GM12878 (cell line): ENCODE results near the gene SNX8. TPM values are rescaled to one million over a fixed set of nuclear protein-coding genes. Genes with fewer than 3 reads are reported as not detected.

Experiments used
- ATAC-seq: fragments of 200-7000 bp; cut with Tn5 transposase; 3 replicates; pipeline ENCODE4 v1.9.1; 2020; ENCODE audit warnings: mild to moderate bottlenecking, moderate library complexity
- BruUV-seq: library from RNA; stranded (reverse); fragments of 400-500 nt; replicated peaks from 2 replicates; lab custom pipeline; 2021; lab: Mats Ljungman, UMichigan
- CTCF ChIA-PET: fragments of 300-600 bp; sonication (Branson Sonifier 250); formaldehyde crosslinking; extraction: SDS; loops from one replicate; lab custom pipeline; 2021; ENCODE audit warnings: inconsistent platforms; lab: Yijun Ruan, JAX
- POLR2A ChIA-PET: fragments of 350-600 bp; formaldehyde crosslinking; extraction: SDS; loops from one replicate; lab custom pipeline; 2021; ENCODE audit warnings: inconsistent platforms; lab: Charles Lee
- RAD21 ChIA-PET: fragments of 300-600 bp; sonication (Branson Sonifier 250); formaldehyde crosslinking; loops from one replicate; lab custom pipeline; 2023; ENCODE audit warnings: antibody characterized with exemption; ENCODE audit not compliant: unreplicated experiment; lab: Charles Lee
- SMC1A ChIA-PET: fragments of 300-600 bp; sonication (Branson Sonifier 250); formaldehyde crosslinking; loops from one replicate; lab custom pipeline; 2023; ENCODE audit not compliant: unreplicated experiment, uncharacterized antibody; lab: Charles Lee
- DNase-seq: peaks from one replicate; pipeline ENCODE4 v3.0.0-alpha.2; 2011; ENCODE audit warnings: low read depth, low spot score
- FAIRE-seq: peaks from 3 replicates; lab custom pipeline; 2011; peaks lifted over from hg19 to GRCh38; lab: Jason Lieb, UNC
- H2AFZ ChIP-seq: 2 replicates; pipeline ENCODE4 v1.6.0; 2011; ENCODE audit warnings: low read depth, low read length, control low read depth; ENCODE audit not compliant: control insufficient read depth
- H3K27ac ChIP-seq: 2 replicates; pipeline ENCODE4 v1.5.1; 2011; ENCODE audit warnings: control low read depth; ENCODE audit not compliant: control insufficient read depth, insufficient read depth
- H3K27me3 ChIP-seq, 2 experiments: replicated peaks in 1 of 2; 2 replicates each; pipeline versions ENCODE4 v1.6.0 to v1.6.1; 2011; ENCODE audit warnings: low read length in 1 of 2; ENCODE audit not compliant: control insufficient read depth in 2 of 2, insufficient read depth in 2 of 2
- H3K36me3 ChIP-seq, 2 experiments: 2 replicates each; pipeline ENCODE4 v1.5.1; 2011; ENCODE audit warnings: low read length in 1 of 2; ENCODE audit not compliant: control insufficient read depth in 2 of 2, insufficient read depth in 2 of 2
- H3K4me1 ChIP-seq: 2 replicates; pipeline ENCODE4 v1.6.1; 2011; ENCODE audit warnings: mild to moderate bottlenecking, low read length, moderate library complexity, mixed read lengths; ENCODE audit not compliant: control insufficient read depth, insufficient read depth
- H3K4me2 ChIP-seq: 2 replicates; pipeline ENCODE4 v1.6.0; 2011; ENCODE audit warnings: control low read depth; ENCODE audit not compliant: control insufficient read depth, insufficient read depth
- H3K4me3 ChIP-seq: fragments of 200-600 bp; sonication (generic); 2 replicates; pipeline ENCODE4 v1.5.1; 2016
- H3K79me2 ChIP-seq: 2 replicates; pipeline ENCODE4 v1.6.0; 2011; ENCODE audit warnings: low read length; ENCODE audit not compliant: control insufficient read depth, insufficient read depth
- H3K9ac ChIP-seq: 2 replicates; pipeline ENCODE4 v1.8.0; 2011; ENCODE audit warnings: low read length, control low read depth, mixed read lengths; ENCODE audit not compliant: control insufficient read depth, insufficient read depth
- H3K9me3 ChIP-seq: replicated peaks from 3 replicates; pipeline ENCODE4 v1.5.1; 2011; ENCODE audit warnings: mild to moderate bottlenecking, low read length; ENCODE audit not compliant: control insufficient read depth, insufficient read depth
- H4K20me1 ChIP-seq: 2 replicates; pipeline ENCODE4 v1.6.0; 2011; ENCODE audit not compliant: control insufficient read depth, insufficient read depth
- HDGF ChIP-seq: fragments of 450-650 bp; IDR thresholded peaks from 2 replicates; pipeline ENCODE4 v1.6.1; 2016; ENCODE audit warnings: antibody characterized with exemption
- KLF5 ChIP-seq: fragments of 450-650 bp; IDR thresholded peaks from 2 replicates; pipeline ENCODE4 v1.6.1; 2014; ENCODE audit warnings: mild to moderate bottlenecking; ENCODE audit not compliant: partially characterized antibody
- MTA2 ChIP-seq: fragments of 450-650 bp; IDR thresholded peaks from 2 replicates; pipeline ENCODE4 v1.6.1; 2016; ENCODE audit warnings: low read depth, mild to moderate bottlenecking, moderate library complexity
- NR2C2 ChIP-seq: IDR thresholded peaks from 2 replicates; pipeline ENCODE4 v1.6.1; 2011; ENCODE audit warnings: borderline replicate concordance, low read depth; ENCODE audit not compliant: control insufficient read depth, insufficient read length
- PAX5 ChIP-seq: IDR thresholded peaks from 2 replicates; pipeline ENCODE4 v1.6.1; 2011; ENCODE audit warnings: low read depth, low read length, borderline replicate concordance
- POLR2AphosphoS5 ChIP-seq: IDR thresholded peaks from 2 replicates; pipeline ENCODE4 v1.6.1; 2011; ENCODE audit warnings: mild to moderate bottlenecking, low read length, inconsistent platforms
- SREBF2 ChIP-seq: IDR thresholded peaks from 2 replicates; pipeline ENCODE4 v1.6.1; 2012; ENCODE audit warnings: mild to moderate bottlenecking, low read length
- ZNF384 ChIP-seq: IDR thresholded peaks from 2 replicates; pipeline ENCODE4 v1.6.1; 2012; ENCODE audit warnings: low read depth, mild to moderate bottlenecking, low read length, improper control_type of control experiment, borderline replicate concordance
- whole genome bisulfite sequencing: methylation state at CpG from one replicate; pipeline ENCODE4 v1.1.6; 2016; ENCODE audit warnings: low lambda C conversion rate; ENCODE audit not compliant: insufficient replicate concordance, insufficient coverage; ENCODE audit errors: missing lambda C conversion rate; 5-methylcytosine and 5-hydroxymethylcytosine counted together
- in situ Hi-C: fragments of 300-500 bp; cut with MboI; formaldehyde crosslinking; loops from 9 replicates; pipeline ENCODE4 v1.14.3; 2018; ENCODE audit warnings: mixed read lengths
- intact Hi-C: fragments of 100-400 bp; cut with micrococcal nuclease; formaldehyde crosslinking; loops from one replicate; pipeline ENCODE4 v1.14.2; 2022; ENCODE audit not compliant: unreplicated experiment
- polyA plus RNA-seq, 11 experiments: library from polyadenylated mRNA; depleted of rRNA in 4 of 11; unstranded in 6 of 11; stranded (reverse) in 5 of 11; fragments of >200 nt; fragmentation: Nextera tagmentation in 4 of 11; fragmentation: Illumina TruSeq in 1 of 11; extraction: Ambion mirVana in 4 of 11; extraction: Trizol in 1 of 11; gene quantifications; 1 replicate in 1 of 11; 2 replicates in 10 of 11; pipeline versions ENCODE4 v1.2.1 to v1.2.3, GENCODE V29; 2011 to 2016; ENCODE audit warnings: inconsistent platforms in 2 of 11, missing spikeins in 2 of 11, low read depth in 1 of 11
- total RNA-seq, 4 experiments: library from RNA; depleted of rRNA in 3 of 4; stranded (reverse); fragments of >200 nt in 3 of 4; fragmentation: Illumina TruSeq in 1 of 4; extraction: Trizol in 1 of 4; gene quantifications; 2 replicates each; pipeline versions ENCODE4 v1.2.1 to v1.2.3, GENCODE V29; 2013 to 2021
- TF ChIP-seq, protein P1 (sequence below): fragments of 150-350 bp; IDR thresholded peaks from 2 replicates; pipeline ENCODE4 v1.6.1; 2016; ENCODE audit warnings: low read depth, low read length
- TF ChIP-seq, protein P2 (sequence below): IDR thresholded peaks from 2 replicates; pipeline ENCODE4 v1.6.1; 2012; ENCODE audit warnings: low read depth, low read length, improper control_type of control experiment
- TF ChIP-seq, protein P3 (sequence below): IDR thresholded peaks from 2 replicates; pipeline ENCODE4 v1.6.1; 2011; ENCODE audit warnings: low read depth, mild to moderate bottlenecking, low read length, moderate library complexity, borderline replicate concordance; ENCODE audit errors: extremely low read depth

SNX8 gene
- total and polyA plus RNA-seq, 10 of the 15 experiments (the other 5 are each of a cell fraction or from before 2014, with no cell fraction given), result 6.4 to 210 (median 97.6) TPM

DNA sequence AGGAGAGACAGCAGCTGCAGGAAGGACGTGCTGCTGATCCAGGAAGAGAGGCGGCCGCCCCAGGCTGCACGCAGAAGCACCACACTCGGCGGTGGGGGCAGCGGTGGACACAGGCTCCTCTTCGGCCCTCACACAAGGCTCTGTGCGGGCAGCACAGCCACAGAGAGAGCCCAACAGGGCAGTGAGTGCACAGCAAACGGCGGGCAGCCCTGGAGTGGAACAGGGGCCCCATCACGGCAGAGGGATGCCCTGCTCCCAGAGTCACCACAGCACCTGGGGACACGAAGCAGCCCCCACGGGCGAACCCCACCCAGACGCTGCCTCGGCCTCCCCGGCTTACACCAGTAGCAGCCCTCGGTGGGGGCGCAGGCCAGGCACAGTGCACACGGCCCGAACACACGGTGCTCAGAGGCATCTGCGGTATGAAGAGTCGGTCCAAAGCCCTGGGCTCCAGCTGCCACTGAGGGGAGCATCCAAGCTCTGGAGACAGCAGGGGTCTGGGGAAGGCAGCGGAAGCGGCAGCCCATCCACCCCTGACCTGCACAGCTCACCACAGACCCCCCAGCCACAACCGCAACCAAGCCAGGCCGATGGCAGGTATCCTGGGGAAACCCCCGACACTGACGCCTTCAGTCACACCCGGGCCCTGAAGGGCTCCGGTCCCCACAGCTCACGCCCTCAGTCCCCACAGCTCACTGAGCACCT is 55.4 kb downstream of the SNX8 start (continued):
- peak; percentile 63 for TF ChIP-seq MTA2
- TF ChIP-seq, protein P1, sequence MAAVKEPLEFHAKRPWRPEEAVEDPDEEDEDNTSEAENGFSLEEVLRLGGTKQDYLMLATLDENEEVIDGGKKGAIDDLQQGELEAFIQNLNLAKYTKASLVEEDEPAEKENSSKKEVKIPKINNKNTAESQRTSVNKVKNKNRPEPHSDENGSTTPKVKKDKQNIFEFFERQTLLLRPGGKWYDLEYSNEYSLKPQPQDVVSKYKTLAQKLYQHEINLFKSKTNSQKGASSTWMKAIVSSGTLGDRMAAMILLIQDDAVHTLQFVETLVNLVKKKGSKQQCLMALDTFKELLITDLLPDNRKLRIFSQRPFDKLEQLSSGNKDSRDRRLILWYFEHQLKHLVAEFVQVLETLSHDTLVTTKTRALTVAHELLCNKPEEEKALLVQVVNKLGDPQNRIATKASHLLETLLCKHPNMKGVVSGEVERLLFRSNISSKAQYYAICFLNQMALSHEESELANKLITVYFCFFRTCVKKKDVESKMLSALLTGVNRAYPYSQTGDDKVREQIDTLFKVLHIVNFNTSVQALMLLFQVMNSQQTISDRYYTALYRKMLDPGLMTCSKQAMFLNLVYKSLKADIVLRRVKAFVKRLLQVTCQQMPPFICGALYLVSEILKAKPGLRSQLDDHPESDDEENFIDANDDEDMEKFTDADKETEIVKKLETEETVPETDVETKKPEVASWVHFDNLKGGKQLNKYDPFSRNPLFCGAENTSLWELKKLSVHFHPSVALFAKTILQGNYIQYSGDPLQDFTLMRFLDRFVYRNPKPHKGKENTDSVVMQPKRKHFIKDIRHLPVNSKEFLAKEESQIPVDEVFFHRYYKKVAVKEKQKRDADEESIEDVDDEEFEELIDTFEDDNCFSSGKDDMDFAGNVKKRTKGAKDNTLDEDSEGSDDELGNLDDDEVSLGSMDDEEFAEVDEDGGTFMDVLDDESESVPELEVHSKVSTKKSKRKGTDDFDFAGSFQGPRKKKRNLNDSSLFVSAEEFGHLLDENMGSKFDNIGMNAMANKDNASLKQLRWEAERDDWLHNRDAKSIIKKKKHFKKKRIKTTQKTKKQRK, result no peak
- no peak for TF ChIP-seq ZNF384
- TF ChIP-seq PAX5, result peak; percentile 66; the same call in 1 of the 2 replicates
- TF ChIP-seq, protein P2, sequence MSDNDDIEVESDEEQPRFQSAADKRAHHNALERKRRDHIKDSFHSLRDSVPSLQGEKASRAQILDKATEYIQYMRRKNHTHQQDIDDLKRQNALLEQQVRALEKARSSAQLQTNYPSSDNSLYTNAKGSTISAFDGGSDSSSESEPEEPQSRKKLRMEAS, result no peak
- no peak for TF ChIP-seq POLR2AphosphoS5
- TF ChIP-seq HDGF, result peak; percentile 80; the same call in 1 of the 2 replicates
- TF ChIP-seq, all 136 proteins: peak for 28

DNA sequence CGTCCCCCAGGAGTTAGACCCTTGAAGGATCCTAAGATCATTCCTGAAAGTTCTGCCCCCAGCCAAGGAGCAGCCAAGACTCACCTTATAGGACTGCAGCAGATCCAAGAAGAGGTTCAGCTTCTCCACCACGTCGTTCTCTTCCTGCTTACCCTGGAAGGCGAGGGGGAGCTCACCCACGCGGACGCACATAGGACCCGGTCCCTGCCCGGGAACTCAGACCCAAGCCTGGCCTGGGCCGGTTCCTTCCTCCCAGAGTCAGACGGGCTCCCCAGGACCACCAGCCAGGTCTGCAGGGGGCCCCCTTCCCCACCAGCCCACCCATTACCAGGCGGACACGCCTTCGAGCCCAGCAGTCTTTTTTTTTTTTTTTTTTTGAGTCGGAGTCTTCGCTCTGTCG is 56.6 kb downstream of the SNX8 start:
- Histone ChIP-seq H3K4me3 (no peak overlapping the region), H3K79me2 (peaks cover 7% of the 10 kb centered on the region), H3K27me3 (no peaks in the 10 kb centered on the region), H3K4me1 (peaks cover 45% of the 10 kb centered on the region), H3K9ac (no peak overlapping the region), H3K36me3 (peaks cover 11 to 45% of the 10 kb centered on the region in 2 experiments), H4K20me1 (no peaks in the 10 kb centered on the region), H2AFZ (no peak overlapping the region), H3K27ac (no peak overlapping the region), H3K9me3 (no peaks in the 10 kb centered on the region), H3K4me2 (no peak overlapping the region)
- ChIA-PET POLR2A (interaction anchor here (0.6 to 1.4 kb wide), 2 partner anchors 10 to 86 kb away, joined by 5 read pairs; no protein-coding TSS in a partner anchor), SMC1A (no interaction called here), RAD21 (interaction anchor here (1.4 kb wide), 1 partner anchor 21 kb away, joined by 3 read pairs; no protein-coding TSS in a partner anchor), CTCF (no interaction called here)
- DNase-seq, result no peak
- intact Hi-C loops, result no loop called here
- BruUV-seq, result no TSS peak
- TF ChIP-seq, protein P3, sequence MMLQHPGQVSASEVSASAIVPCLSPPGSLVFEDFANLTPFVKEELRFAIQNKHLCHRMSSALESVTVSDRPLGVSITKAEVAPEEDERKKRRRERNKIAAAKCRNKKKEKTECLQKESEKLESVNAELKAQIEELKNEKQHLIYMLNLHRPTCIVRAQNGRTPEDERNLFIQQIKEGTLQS, result no peak
- no peak for TF ChIP-seq SREBF2
- no peak for TF ChIP-seq NR2C2
- TF ChIP-seq KLF5, result no peak
- FAIRE-seq, result no peak
- WGBS, result 98% methylated on average over 6 of the region's 17 CpGs
- no peak for ATAC-seq
- in situ Hi-C loops, result no loop called here
